GM18861 (cell line): ENCODE measurements around the gene PER1.

ENCODE experiments used
- ATAC-seq: cut with Tn5 transposase; IDR thresholded peaks from one replicate; pipeline ENCODE4 v1.9.1; 2021; ENCODE audit not compliant: unreplicated experiment

The PER1 gene

DNA sequence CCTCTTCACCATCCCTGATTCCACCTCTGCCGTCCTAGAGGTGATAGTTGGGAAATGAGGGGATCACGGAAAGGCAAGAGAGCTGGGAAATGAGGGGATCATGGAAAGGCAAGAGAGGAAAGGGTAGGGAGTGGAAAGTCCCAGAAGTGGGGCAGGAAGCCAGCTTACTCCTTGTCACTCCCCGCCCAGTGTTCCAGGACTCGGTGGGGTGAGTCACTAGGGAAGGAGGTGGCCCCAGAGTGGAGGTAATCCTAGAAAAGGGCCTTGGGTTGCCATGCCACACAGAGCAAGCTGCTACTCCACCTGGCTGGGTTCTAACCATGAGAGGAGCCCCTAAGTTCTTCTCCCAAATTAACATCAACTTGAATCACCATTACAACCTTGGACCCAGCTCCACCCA, 48.7 kb downstream of the PER1 start:
- ATAC-seq, result no peak

GRCh38 chr17:8101721-8102120, 50.5 kb downstream of the PER1 start:
- no peak for ATAC-seq

DNA sequence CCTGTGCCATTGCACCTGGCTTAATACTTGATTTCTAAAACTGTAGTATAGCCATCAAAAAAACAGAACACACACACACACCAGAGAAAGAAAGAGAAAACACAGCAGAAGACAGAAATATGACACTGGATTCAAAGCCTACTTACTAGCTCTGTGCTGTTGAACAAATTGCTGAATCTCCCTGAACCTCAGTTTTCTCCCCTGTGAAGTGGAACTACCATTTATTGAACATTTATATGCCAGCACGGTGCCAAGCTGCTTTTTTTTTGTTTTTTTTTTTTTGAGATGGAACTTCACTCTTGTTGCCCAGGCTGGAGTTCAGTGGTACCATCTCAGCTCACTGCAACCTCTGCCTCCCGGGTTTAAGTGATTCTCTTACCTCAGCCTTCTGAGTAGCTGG, 51.4 kb downstream of the PER1 start:
- no peak for ATAC-seq

DNA sequence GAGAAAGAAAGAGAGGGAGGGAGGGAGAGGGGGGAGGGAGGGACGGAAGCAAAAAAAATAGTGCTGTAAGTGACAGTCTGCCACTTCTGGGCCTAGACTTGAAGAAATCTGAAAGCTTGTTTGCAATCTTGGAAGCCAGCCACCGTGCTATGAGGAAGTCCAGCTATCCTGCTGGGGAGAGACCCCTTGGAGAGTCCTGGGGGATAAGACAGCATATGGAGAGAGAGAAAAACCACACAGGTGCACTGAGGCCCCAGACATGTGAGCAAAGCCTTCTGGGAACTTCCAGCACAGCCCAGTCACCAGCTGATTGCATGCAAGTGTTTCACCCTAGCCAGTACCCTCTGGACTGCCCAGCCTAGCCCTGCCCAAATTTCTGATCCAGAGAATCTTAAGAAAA, 52.1 kb downstream of the PER1 start:
- ATAC-seq, result no peak

GRCh38 chr17:8096541-8096940, 55.7 kb downstream of the PER1 start:
- no peak for ATAC-seq

DNA sequence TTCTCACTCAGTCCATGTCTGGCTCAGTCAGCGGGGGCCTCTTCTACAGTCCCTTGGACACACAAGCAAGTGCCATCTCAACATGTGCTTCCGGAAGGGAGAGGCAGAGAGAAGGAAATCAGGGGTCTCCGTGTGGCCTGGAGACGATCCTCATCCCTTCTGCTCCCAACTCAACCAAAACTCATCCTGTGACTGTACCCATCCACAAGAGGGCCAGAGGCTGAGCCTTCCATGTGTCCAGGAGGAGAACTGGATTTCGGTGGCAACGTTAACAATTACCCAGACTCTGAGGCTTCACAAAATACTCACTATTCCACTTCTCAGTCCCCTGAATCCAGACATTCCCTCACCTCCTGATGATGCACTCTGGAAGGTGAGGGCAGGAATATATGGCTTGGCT, 56.8 kb downstream of the PER1 start:
- ATAC-seq, result no peak

GRCh38 chr17:8091033-8091687, 61.0 kb downstream of the PER1 start:
- ATAC-seq, result peak; percentile 80
